Aorta (tissue), 5 donors: ENCODE results near the gene SPEF2. TPM values are rescaled to one million over a fixed set of nuclear protein-coding genes. Genes with fewer than 3 reads are reported as not detected.

Source experiments
- ATAC-seq: fragments of 200-7000 bp; cut with Tn5 transposase; one replicate; pipeline ENCODE4 v1.9.1; 2022; ENCODE audit warnings: moderate library complexity; ENCODE audit not compliant: low FRiP score
- DNase-seq, 2 donors: peaks; one replicate each; pipeline ENCODE4 v3.0.0-alpha.2; 2020
- H3K27ac ChIP-seq, 2 donors: one replicate each; pipeline ENCODE4 v1.5.1; 2013; ENCODE audit warnings: low read length in 2 of 2, mild to moderate bottlenecking in 2 of 2, moderate library complexity in 2 of 2, control low read depth in 1 of 2, inconsistent platforms in 1 of 2, low read depth in 1 of 2
- H3K27me3 ChIP-seq, 2 donors: one replicate each; pipeline ENCODE4 v1.6.1; 2013; ENCODE audit warnings: control low read depth in 1 of 2, low read length in 1 of 2, mild to moderate bottlenecking in 1 of 2, moderate library complexity in 1 of 2; ENCODE audit not compliant: insufficient read depth in 2 of 2, control insufficient read depth in 1 of 2
- H3K36me3 ChIP-seq, 2 donors: one replicate each; pipeline ENCODE4 v1.6.1; 2013; ENCODE audit warnings: control low read depth in 1 of 2, low read length in 1 of 2, mild to moderate bottlenecking in 1 of 2; ENCODE audit not compliant: insufficient read depth in 2 of 2, control insufficient read depth in 1 of 2
- H3K4me1 ChIP-seq, 2 donors: one replicate each; pipeline ENCODE4 v1.6.1; 2013; ENCODE audit warnings: low read length in 2 of 2, control low read depth in 1 of 2, mild to moderate bottlenecking in 1 of 2, moderate library complexity in 1 of 2; ENCODE audit not compliant: insufficient read depth in 2 of 2, control insufficient read depth in 1 of 2
- H3K4me3 ChIP-seq, 2 donors: one replicate each; pipeline ENCODE4 v1.5.1; 2013; ENCODE audit warnings: low read length in 2 of 2, control low read depth in 1 of 2, mild to moderate bottlenecking in 1 of 2
- H3K9me3 ChIP-seq: one replicate; pipeline ENCODE4 v1.6.1; 2013; ENCODE audit warnings: mild to moderate bottlenecking, low read length; ENCODE audit not compliant: control insufficient read depth
- WGBS, 2 donors: extraction: QIAGEN DNeasy Blood & Tissue Kit; methylation state at CpG; one replicate each; pipeline ENCODE4 v1.1.7; 2013; 5-methylcytosine and 5-hydroxymethylcytosine counted together
- intact Hi-C, 2 donors: fragments of 100-400 bp; cut with DNase I; formaldehyde crosslinking; loops; one replicate each; pipeline versions ENCODE4 v1.14.2 to v1.15.0; 2022
- polyA plus RNA-seq, 2 donors: library from polyadenylated mRNA; stranded (reverse); fragments of 200-250 nt; gene quantifications; one replicate each; pipeline ENCODE4 v1.2.3, GENCODE V29; 2013
- total RNA-seq, 2 donors: library from RNA; stranded (reverse); fragmentation: NEBNext Ultra II Directional; extraction: Animal tissue kit (Norgen Biotek cat#: 25700); gene quantifications; one replicate each; pipeline ENCODE4 v1.2.1, GENCODE V29; 2021
- donor health status: healthy with polysubstance abuse.
- donor health status: Bipolar disorder and iron deficiency.
- donor health status: DM: no; HTN: no; CAD: no.
- donor health status: DM: no; HTN: no; CAD: no.
- donor health status: DM: yes; HTN: yes; CAD: no.

The SPEF2 gene
- total and polyA plus RNA-seq, 4 donors = 1.0 to 10.9 (median 4.7) TPM

- intact Hi-C loops = no loop called here
- no peaks in the 10 kb centered on the region for H3K36me3 ChIP-seq
These were observed 616 bp upstream of the SPEF2 start for GRCh38 chr5:35617060-35617434.

GRCh38 chr5:35618304-35618636, 607 bp downstream of the SPEF2 start:
- ATAC-seq (peak; percentile 33), DNase-seq (no peak)
- Histone ChIP-seq H3K9me3 (no peaks in the 10 kb centered on the region), H3K4me3 (peak overlapping the region; percentile 78 to 92), H3K27me3 (no peaks in the 10 kb centered on the region), H3K27ac (peak overlapping the region in 1 of 2 donors; percentile 42), H3K36me3 (no peaks in the 10 kb centered on the region), H3K4me1 (no peaks in the 10 kb centered on the region)
- intact Hi-C loops = no loop called here
- 0 to 4% methylated on average over 4 of the region's 4 CpGs for WGBS, 2 donors

More at GRCh38 chr5:35617060-35617434, 616 bp upstream of the SPEF2 start:
- Histone ChIP-seq H3K9me3 (no peaks in the 10 kb centered on the region), H3K4me3 (no peak overlapping the region), H3K4me1 (no peaks in the 10 kb centered on the region), H3K27me3 (no peaks in the 10 kb centered on the region), H3K27ac (no peak overlapping the region)
- ATAC-seq (no peak), DNase-seq (no peak)
- WGBS, 2 donors = 49 to 54% methylated on average over 3 of the region's 3 CpGs

GRCh38 chr5:35618781-35619180, 1.1 kb downstream of the SPEF2 start:
- Histone ChIP-seq H3K4me1 (no peaks in the 10 kb centered on the region), H3K27me3 (no peaks in the 10 kb centered on the region), H3K9me3 (no peaks in the 10 kb centered on the region), H3K27ac (no peak overlapping the region), H3K4me3 (no peak overlapping the region), H3K36me3 (no peaks in the 10 kb centered on the region)
- ATAC-seq (no peak), DNase-seq (no peak)
- WGBS, 2 donors = 29 to 56% methylated on average over 2 of the region's 2 CpGs
- intact Hi-C loops = no loop called here

- no peaks in the 10 kb centered on the region for H3K27me3 ChIP-seq
- no peaks in the 10 kb centered on the region for H3K4me1 ChIP-seq
- H3K36me3 ChIP-seq = no peaks in the 10 kb centered on the region
- H3K4me3 ChIP-seq = no peak overlapping the region
- 69 to 79% methylated on average over 3 of the region's 3 CpGs for WGBS, 2 donors
- DNase-seq (no peak), ATAC-seq (no peak)
- H3K9me3 ChIP-seq = no peaks in the 10 kb centered on the region
- intact Hi-C loops = no loop called here
- H3K27ac ChIP-seq = no peak overlapping the region
These were observed 5.3 kb downstream of the SPEF2 start for GRCh38 chr5:35622974-35623373.

GRCh38 chr5:35623991-35624390, 6.3 kb downstream of the SPEF2 start:
- no peak for ATAC-seq
- Histone ChIP-seq H3K9me3 (no peaks in the 10 kb centered on the region), H3K4me3 (no peak overlapping the region), H3K4me1 (no peaks in the 10 kb centered on the region), H3K36me3 (no peaks in the 10 kb centered on the region), H3K27ac (no peak overlapping the region), H3K27me3 (no peaks in the 10 kb centered on the region)
- no peak for DNase-seq
- intact Hi-C loops = no loop called here

- Histone ChIP-seq H3K4me3 (no peak overlapping the region), H3K4me1 (no peaks in the 10 kb centered on the region), H3K27me3 (no peaks in the 10 kb centered on the region), H3K9me3 (no peaks in the 10 kb centered on the region), H3K36me3 (peaks cover 0 to 2% of the 10 kb centered on the region in 2 donors), H3K27ac (no peak overlapping the region)
- intact Hi-C loops = no loop called here
- 69 to 74% methylated on average over 1 of the region's 1 CpG for WGBS, 2 donors
- DNase-seq (no peak), ATAC-seq (no peak)
These were observed 8.4 kb downstream of the SPEF2 start for GRCh38 chr5:35626108-35626507.

- Histone ChIP-seq H3K4me3 (no peak overlapping the region), H3K27ac (no peak overlapping the region), H3K36me3 (peaks cover 0 to 2% of the 10 kb centered on the region in 2 donors), H3K9me3 (no peaks in the 10 kb centered on the region), H3K27me3 (no peaks in the 10 kb centered on the region), H3K4me1 (no peaks in the 10 kb centered on the region)
- intact Hi-C loops = no loop called here
- DNase-seq (no peak), ATAC-seq (no peak)
- WGBS, 2 donors = 91 to 100% methylated on average over 1 of the region's 1 CpG
These were observed 8.9 kb downstream of the SPEF2 start for GRCh38 chr5:35626553-35626952.

- Histone ChIP-seq H3K27ac (no peak overlapping the region), H3K4me1 (no peaks in the 10 kb centered on the region), H3K27me3 (no peaks in the 10 kb centered on the region), H3K9me3 (no peaks in the 10 kb centered on the region), H3K36me3 (peaks cover 0 to 4% of the 10 kb centered on the region in 2 donors), H3K4me3 (no peak overlapping the region)
- DNase-seq (no peak), ATAC-seq (no peak)
- intact Hi-C loops = no loop called here
These were observed 16.7 kb downstream of the SPEF2 start for GRCh38 chr5:35634326-35634725.

- no peak for ATAC-seq
- peaks cover 0 to 2% of the 10 kb centered on the region in 2 donors for H3K36me3 ChIP-seq
- 79 to 92% methylated on average over 4 of the region's 4 CpGs for WGBS, 2 donors
These were observed 23.0 kb downstream of the SPEF2 start for GRCh38 chr5:35640623-35641022.

More at GRCh38 chr5:35640623-35641022, 23.0 kb downstream of the SPEF2 start:
- no peak for DNase-seq
- Histone ChIP-seq H3K4me3 (no peak overlapping the region), H3K27me3 (no peaks in the 10 kb centered on the region), H3K9me3 (no peaks in the 10 kb centered on the region), H3K27ac (no peak overlapping the region), H3K4me1 (no peaks in the 10 kb centered on the region)
- intact Hi-C loops = no loop called here
